Posterior cingulate gyrus (tissue), 11 donors: ENCODE measurements around the gene FOXP1.

Experiments
- DNase-seq, 10 donors: peaks; one replicate each; pipeline versions ENCODE4 v3.0.0 to v3.0.0-alpha.2; 2020 to 2021; ENCODE audit warnings: mixed read lengths in 3 of 10
- intact Hi-C: fragments of 100-400 bp; cut with DNase I; formaldehyde crosslinking; loops from one replicate; pipeline ENCODE4 v1.15.1; 2023

Gene FOXP1

GRCh38 chr3:71152039-71152891, 431.3 kb downstream of the FOXP1 start:
- intact Hi-C loops, result no loop called here
- no peak for DNase-seq

GRCh38 chr3:71149959-71150954, 433.3 kb downstream of the FOXP1 start:
- no peak for DNase-seq
- intact Hi-C loops, result no loop called here

DNA sequence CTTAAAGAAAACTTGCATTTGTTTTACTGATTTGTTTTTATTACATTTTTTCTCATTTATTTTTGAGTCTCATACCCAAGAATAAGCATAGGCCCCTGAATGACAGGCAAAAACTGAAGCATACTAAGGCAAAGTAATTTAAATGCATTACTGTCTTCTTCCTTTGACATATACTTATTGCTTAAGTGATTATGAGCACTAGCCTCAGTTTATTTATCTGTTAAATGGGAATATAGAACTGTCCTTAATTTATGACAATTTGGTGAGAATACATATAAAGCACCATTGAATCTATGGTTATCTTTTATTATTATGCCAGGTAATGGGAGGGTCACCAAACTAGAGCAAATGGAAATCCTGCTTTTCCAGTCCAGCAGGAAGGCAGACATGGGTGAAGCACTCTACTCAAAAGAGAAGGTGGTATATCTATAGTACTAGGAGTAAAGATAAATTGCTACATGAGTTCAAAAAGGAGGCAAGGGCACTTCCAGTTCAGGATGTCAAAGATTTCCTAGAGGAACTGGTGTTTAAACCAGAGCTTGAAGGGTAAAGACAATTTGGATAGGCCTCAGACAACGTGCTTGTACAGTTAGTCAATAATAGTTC, 435.0 kb downstream of the FOXP1 start:
- DNase-seq, result no peak
- intact Hi-C loops, result no loop called here

GRCh38 chr3:71146673-71147072, 436.9 kb downstream of the FOXP1 start:
- DNase-seq, result no peak
- intact Hi-C loops, result no loop called here

DNA sequence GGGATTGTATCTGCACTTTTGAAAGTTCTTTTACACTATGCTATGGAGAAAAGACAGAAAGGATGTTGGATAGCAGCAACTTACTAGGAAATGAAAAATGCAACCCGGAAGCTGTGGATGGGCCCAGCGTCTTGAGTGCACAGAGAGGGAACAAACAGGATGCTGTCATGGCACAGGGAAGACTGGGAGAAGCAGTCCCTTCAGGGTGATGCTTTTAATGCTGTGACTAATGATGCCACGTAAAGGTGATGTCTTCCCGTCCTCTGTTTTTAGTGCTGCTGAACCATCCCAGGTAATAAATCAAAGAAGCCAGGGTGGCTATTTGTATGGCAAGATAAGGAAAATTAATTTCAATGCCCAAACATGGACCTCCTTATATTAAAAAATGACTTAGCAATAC, 437.6 kb downstream of the FOXP1 start:
- DNase-seq, result no peak
- intact Hi-C loops, result no loop called here

- intact Hi-C loops, result no loop called here
- no peak for DNase-seq
Observed at GRCh38 chr3:71144525-71145253, 438.8 kb downstream of the FOXP1 start.

GRCh38 chr3:71143493-71143892, 440.0 kb downstream of the FOXP1 start:
- intact Hi-C loops, result no loop called here

GRCh38 chr3:71142441-71143161, 440.9 kb downstream of the FOXP1 start:
- no peak for DNase-seq
- intact Hi-C loops, result no loop called here

More at GRCh38 chr3:71143493-71143892, 440.0 kb downstream of the FOXP1 start:
- no peak for DNase-seq

GRCh38 chr3:71140477-71140876, 443.1 kb downstream of the FOXP1 start:
- intact Hi-C loops, result no loop called here
- DNase-seq, result no peak

DNA sequence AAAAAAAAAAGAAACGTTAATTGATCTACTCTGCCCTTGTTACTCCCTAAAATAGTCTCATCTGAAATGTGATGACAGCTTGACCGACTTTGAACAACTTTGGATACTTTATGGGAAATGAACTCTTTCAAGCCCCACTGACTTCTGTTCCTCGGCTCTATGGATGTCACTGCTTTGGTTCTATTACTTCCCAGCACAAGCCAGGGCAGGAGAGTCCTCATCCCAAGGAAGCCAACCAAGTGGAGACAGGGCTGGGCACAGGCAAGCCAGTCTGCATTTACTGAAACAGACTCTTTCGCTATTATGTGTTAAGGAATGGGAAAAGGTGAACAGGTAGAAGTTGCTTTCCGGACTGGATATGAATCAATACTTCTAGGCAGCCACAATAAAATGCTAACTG, 444.0 kb downstream of the FOXP1 start:
- intact Hi-C loops, result loop anchor here (10.0 kb wide), 2 partner anchors 75 to 445 kb away; partner anchors contain the start of gene FOXP1
- no peak for DNase-seq

GRCh38 chr3:71138410-71138809, 445.1 kb downstream of the FOXP1 start:
- intact Hi-C loops, result loop anchor here (10.0 kb wide), 2 partner anchors 74 to 446 kb away; partner anchors contain the start of gene FOXP1

DNA sequence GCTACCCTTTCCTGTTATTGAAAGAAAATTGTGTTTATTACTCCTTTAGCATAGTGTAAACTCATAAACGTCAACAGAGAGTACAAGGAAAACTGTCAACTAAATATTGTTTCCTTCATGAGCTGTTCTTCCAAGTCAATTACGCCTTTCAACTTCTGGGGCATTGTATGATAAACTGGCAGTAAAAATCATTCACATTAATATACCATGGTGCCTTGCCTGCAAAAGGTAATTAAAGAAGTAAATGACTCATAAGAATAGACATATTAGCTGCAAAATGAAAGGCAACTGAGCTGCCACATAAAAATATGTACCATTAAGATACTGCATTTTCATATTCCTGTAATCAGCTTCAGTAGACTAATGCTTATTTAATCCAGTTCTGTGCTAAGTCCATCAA, 447.3 kb downstream of the FOXP1 start:
- no peak for DNase-seq
- intact Hi-C loops, result loop anchor here (10.0 kb wide), 2 partner anchors 71 to 449 kb away; partner anchors contain the start of gene FOXP1

More at GRCh38 chr3:71138410-71138809, 445.1 kb downstream of the FOXP1 start:
- DNase-seq, result no peak

DNA sequence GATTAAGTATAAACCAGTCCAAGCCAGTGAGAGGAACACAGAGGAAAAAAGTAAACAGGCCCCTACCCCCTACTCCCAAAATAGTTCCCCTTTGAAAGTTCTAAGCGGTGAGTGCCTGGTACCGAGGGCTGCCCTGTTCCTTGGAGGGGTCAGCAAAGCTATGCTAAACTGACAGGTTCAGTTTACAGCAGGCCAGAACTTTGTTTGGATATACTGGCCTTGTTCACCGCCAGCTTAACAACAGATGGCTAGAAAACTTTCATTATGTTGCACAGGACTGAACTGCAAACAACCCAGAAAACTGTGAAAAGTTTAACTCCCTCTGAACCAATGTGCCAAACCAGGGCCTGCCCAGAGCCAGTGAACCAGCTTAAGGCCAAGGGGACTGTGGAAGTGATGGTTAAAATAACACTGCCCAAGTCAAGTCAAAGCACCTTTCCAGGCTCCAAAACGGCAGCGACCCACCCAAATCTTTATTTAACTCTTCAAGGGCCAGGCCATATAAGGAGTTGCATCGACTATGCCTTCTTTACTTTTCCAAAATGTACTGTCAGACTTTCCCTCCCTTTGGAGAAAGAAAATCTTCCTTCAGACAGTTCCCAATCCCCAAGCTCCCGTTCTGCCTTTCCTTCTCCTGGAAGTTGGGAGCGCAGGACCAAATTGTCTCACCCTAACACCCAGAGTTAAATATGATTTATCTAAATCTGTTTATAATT, 448.0 kb downstream of the FOXP1 start:
- intact Hi-C loops, result loop anchor here (10.0 kb wide), 2 partner anchors 71 to 449 kb away; partner anchors contain the start of gene FOXP1
- no peak for DNase-seq

GRCh38 chr3:71134521-71134920, 449.0 kb downstream of the FOXP1 start:
- no peak for DNase-seq
- intact Hi-C loops, result loop anchor here (10.0 kb wide), 2 partner anchors 70 to 450 kb away; partner anchors contain the start of gene FOXP1

- intact Hi-C loops, result loop anchor here (10.0 kb wide), 2 partner anchors 69 to 451 kb away; partner anchors contain the start of gene FOXP1
- no peak for DNase-seq
Observed at GRCh38 chr3:71133865-71134264, 449.7 kb downstream of the FOXP1 start.

GRCh38 chr3:71132995-71133730, 450.4 kb downstream of the FOXP1 start:
- DNase-seq, result no peak
- intact Hi-C loops, result loop anchor here (10.0 kb wide), 2 partner anchors 68 to 452 kb away; partner anchors contain the start of gene FOXP1
